Right renal pelvis (tissue), 4 donors: Measurements from ENCODE around the gene PVALEF. TPM values are rescaled to one million over a fixed set of nuclear protein-coding genes. Genes with fewer than 3 reads are reported as not detected.

Experiments
- DNase-seq, 4 donors: peaks; one replicate each; pipeline ENCODE4 v3.0.0-alpha.2; 2013; ENCODE audit warnings: low read depth in 4 of 4, low spot score in 3 of 4, missing footprints in 1 of 4
- polyA plus RNA-seq, 4 donors: library from polyadenylated mRNA; unstranded; fragments of 120-200 nt; gene quantifications; one replicate each; pipeline ENCODE4 v1.2.1, GENCODE V29; 2013; ENCODE audit not compliant: insufficient read length in 4 of 4

Gene PVALEF
- polyA plus RNA-seq, 4 donors: 0.13 to 0.39 (median 0.23) TPM; not detected in 1

DNA sequence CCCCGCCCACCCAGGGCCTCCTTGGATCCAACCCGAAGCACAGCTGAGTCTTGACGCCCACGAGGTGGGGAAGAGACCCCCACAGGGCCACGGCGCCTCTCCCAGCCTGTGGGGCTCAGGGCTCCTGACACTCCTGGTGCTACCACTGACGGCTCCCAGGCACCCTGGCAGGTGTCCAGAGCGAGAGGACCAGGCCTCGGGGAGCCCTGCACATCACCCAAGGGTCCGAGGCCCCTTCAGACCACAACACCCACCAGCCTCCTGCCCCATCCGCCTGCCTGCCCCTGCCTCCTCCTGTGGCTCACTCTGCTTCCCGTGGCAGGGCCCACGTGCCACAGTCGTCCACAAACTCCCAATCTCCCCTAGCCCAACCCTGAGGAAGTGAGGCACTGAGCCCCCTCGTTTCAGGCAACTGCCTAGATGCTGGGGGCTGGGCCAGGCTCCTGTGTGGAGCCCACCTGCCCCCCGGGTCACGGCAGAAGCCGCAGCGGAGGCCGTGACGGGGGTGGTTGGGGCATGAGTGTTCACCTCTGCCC lies 29.0 kb downstream of the PVALEF start:
- DNase-seq: no peak

DNA sequence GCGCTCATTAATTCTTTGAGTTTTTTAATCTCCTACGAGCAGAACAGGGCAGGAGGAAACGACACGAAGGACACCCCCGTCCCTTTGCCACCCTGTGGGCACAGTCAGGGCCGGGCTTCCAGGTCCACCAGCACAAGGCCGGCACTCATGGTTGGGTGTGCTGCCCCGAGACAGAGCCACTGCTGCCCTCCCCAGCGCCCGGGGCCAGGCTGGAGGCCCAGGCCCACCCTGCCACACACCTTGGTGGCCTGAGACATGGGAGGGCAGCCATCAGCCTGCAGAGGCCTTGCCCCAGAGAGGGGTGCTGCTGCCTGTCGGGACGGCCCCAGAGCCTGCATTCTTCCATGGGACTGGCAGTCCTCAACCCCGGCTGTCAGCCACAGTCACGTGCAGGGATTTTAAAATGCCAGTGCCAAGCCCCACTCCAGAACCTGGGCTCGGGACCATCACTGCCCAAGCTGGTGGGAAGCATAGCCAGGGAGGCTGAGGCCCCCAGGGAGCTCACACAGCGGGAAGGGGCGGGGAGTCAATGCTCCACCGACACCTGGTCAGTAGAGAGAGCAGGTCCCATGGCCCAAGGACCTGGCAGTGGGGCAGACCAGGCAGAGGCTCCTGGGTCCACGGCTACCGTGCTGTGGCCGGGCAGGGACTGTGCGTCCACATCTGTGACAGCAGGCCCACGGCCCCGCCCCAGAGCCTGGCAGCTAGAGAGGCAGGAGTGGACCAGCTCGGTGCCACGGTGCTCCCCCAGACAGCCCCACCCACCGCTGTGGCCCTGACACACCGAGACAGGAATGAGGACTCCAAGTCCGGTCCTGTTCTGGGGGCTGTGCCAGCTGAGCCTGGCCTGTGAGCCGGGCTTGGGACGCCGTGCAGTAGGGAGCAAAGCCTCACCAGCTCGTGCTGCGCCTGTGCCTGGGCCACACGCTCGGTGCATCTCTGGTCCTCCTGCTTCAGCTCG lies 29.9 kb downstream of the PVALEF start:
- no peak for DNase-seq

DNA sequence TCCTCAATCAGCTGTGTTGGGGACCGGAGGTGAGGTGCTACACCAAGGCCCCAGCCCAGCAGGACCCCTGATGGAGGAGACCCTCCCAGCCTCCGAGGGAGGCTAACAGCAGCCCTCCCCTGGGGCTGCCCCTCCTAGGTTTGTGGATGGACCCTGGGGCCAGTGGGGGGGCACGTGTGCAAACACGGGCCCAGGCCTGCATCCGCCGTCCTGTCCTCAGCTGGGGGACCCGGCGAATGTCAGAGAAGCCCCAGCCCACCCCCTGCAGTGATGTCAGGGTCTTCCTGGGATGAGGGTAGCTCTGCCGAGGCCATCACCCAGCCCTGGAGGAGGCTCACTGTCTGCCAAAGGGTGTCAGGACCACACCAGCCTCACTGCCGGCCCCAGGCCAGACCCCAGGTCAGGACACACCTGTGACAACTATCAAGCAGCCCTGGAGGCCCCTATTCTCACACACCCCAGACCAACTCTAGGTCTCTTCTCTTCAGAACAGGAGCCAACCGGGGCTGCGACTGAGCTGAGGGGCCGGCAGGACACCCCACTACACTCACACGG lies 30.7 kb downstream of the PVALEF start:
- DNase-seq: no peak

DNA sequence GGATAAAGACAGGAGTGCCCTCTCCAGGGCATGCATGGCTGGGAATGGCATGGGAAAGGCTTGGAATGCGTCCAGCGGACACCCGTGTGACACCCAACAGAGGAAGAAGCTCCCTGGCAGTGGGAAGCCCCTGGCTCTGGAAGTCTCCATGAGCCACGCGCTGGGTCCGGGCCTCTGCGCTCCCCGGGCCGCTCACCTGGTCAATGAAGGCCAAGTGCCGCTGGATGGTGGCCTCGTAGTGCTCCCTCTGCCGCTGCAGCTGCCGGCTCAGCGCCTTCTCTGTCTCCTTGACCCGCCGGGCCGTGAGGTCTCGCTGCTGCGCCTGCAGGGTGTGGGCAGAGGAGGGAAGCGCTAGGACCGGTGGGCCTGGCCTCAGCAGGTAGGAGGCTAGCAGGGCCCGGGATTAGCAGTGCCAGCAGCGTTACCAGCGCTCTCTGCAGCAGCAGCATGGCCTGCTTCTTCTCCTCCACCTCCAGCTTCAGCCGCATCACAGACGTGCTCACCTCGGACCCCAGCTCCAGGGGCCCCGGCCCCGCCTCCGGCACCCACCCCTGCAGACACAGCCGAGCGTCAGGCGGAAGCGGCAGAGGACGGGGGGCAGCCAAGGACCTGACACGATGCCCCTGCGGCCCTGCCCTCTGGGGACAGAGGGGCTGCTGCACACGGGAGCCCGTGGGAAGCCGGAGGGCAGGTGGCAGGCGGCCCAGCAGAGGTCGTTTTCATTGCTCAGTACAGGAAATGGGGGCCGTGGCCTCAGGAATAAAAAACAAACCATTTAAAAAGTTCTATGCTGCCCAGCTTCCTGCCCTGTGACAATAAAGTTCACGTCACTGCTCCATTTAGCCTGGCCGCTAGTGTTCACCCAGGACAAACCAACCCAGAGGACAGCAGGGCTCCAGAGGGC lies 31.4 kb downstream of the PVALEF start:
- no peak for DNase-seq

DNA sequence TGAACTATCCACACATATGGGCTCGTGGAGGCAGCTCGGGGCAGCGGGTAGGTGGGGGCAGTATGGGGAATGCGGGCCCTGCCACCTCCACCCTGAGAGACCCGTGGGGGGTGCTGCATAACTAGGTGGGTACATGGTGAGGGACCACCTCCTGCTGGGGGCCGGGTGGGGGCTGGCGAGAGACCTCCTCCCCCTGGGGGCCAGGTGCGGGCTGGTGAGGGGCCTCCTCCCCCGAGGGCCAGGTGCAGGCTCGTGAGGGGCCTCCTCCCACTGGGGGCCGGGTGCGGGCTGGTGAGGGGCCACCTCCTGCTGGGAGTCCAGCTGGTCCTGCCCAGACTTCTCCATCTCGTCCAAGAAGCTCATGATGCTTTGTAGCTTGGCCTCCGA lies 32.1 kb downstream of the PVALEF start:
- DNase-seq: no peak

DNA sequence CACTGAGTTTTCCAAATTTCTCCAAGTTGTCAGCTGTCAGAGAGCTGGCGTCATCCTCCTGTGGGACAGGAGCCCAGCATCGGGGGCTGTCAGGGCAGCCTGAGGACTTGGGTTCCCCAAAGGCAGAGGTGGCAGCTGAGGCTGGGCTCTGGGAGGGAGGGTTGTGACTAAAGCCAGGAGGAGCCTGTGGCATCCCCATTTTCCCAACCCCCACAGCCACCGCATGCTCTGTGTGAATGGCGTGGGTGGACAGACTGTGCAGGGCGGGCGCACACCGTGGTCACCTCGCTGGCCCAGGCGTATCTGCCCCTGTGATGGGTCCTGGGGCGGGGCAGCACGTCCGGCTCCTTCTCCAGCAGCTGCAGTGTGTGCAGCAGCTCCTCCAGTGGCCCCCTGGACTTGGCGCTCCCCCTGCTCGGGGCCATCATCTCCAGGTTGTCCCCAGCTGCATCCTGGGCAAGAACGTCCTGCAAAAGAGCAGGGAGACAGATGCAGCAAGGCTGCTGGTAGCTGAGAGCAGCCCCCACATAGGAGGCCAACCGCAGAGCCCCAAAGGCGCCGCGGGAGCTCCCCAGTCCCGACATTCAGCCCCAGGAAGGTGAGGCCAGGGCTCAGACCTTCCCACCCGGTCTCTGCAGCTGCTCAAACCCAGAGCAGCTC lies 32.7 kb downstream of the PVALEF start:
- no peak for DNase-seq

DNA sequence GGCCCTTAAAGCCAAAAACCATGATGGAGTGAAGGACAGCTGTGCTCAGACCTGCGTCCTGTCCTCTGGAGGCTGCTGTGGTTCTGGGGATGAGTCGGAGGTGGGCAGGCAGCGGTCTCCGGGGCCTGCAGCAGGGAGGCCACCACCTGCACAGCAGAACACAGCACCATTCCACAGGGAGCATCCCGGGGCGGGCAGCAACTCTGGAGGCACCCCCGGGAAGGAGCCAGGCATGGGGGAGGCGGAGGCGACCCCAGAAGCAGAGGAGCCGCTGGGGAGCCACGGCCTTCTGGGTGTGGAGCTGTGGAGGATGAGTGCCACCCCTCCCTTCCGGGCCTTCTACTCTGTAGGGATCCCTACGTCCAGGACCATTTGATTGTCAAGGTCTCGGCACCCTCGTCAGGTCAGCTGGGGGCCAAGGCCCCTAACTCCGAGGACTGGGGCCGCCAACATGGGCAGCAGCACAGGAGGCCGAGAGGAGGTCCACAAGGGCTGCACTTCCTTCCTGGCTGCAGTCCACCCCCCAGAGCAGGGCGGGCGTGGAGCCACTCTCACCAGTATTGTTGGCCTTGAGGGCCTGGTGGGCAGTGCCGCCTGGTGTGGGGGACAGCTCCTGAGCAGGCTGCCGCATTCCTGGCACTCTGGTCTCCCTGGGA lies 33.6 kb downstream of the PVALEF start:
- DNase-seq: no peak

DNA sequence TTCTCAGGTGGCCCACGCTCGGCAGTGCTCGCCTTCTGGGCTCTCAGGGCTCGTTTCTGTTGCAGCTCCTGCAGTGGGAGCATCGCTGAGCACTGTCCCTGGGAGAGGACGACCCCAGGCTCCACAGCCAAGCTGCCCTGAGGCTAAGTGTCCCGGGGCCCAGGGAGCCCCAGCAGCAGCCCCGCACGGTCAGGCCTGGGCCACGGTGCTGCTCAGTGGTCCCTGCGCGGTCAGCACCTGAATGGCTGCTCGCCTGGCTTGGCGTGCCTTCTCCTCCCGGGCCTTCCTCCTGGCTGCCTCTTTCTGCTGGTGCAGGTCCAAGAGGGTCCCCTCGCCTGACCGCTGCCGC lies 34.1 kb downstream of the PVALEF start:
- no peak for DNase-seq

DNA sequence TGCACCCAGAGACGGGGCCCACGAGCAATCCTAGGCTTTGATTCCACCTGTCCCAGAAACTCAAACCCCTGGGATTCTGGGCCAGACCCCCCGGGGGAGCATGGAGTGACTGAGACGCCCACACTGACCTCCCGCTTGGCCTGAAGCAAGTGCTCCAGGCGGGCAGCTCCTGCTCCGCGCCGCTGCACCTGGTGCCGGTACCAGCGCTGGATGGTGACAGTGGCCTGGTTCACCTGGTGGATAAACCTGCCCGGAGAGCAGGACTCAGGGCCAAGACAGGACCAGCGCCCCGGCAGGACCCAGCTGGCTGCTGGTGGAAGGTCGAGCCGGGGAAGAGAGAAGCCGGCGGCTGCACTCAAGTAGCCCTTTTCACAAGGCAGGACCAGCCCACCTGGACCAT lies 34.9 kb downstream of the PVALEF start:
- DNase-seq: no peak

DNA sequence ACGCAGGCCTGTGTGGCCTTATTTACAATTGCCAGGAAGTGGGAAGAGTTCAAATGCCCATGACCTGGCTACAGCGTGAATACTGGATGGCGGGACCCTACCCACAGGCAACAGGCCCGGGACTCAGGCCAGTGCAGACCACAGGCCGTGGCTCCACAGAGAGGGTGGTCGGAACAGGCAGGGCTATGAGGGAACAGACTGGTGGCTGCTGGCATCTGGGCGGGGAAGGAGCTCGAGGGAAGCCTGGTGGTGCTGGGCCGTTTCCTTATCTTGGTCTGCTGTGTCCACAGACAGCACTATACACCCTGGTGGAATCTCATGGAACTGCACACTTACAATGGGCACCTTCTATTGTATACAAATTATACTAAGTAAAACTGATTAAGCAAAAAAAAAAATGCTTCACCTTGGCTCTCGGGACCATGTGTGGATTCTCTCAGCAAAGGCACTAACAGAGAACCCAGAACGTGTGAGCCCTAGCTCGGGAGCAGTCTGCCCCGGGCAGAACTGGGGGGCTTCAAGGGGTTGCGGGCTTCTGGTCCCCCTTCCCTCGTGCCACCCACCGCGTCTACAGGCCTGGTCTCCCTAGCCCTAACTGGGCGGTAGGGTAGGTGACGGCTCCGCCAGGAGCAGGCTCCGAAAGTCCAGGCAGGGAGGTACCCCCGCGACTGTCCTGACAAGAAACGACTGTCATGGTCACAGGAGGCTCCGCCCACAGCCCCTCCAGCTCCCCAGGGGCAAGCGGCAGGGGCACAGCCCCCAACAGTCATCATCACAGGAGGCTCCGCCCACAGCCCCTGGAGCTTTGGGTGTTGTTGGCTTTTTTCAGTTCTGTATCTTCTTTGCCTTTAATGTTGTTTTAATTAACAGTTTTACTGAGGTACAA lies 35.6 kb downstream of the PVALEF start:
- no peak for DNase-seq

DNA sequence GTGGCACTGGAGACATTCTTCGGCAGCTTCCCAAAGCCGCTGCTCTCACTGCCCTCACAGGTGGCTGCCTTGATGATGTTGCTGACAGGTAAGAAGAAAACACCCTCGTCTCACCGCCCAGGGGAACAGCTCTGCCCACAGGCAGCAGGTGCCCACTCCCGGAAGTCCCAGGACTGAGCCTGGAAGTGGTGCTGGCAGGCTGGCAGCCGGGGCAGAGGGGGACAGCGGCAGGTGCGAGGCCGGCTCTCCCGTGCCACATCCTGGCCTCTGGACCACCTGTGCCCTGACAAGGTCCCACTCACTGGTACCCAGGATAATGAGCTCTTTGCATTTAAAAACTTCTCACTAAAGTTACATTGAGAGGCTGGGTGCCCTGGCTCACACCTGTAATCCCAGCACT lies 37.0 kb downstream of the PVALEF start:
- DNase-seq: no peak

DNA sequence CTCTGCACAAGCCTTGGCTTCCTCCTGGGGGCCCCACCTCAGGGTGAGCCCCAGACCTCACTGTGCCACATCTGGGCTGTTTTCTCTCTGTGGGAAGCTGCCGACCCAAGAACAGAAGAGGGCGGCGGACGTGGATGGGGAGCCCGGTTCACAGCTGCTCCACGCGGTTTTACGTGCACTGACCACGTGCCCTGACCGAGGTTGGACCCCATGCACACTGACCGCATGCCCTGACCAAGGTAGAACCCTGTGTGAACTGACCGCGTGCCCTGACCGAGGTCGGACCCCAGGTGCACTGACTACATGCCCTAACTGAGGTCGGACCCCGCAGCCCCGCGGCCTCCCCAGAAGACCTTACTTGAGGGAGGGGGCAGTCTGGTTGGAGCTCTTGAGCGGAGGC lies 37.8 kb downstream of the PVALEF start:
- DNase-seq: no peak

DNA sequence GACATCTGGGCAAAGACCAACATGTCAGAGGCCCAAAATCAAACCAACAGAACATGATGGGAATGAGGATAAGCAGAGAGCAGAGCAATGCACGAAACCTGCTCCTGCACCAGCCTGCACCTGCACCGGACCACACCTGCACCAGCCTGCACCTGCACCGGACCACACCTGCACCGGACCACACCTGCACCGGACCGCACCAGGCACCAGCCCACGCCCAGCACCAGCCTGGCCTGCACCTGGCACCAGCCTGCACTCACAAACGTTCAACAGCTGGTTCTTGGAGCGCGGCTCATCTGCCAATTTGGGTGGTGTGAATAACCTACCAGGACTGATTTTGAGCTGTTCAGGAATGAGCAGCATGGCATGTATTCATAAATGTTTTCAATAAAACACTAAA lies 39.3 kb downstream of the PVALEF start:
- DNase-seq: no peak

DNA sequence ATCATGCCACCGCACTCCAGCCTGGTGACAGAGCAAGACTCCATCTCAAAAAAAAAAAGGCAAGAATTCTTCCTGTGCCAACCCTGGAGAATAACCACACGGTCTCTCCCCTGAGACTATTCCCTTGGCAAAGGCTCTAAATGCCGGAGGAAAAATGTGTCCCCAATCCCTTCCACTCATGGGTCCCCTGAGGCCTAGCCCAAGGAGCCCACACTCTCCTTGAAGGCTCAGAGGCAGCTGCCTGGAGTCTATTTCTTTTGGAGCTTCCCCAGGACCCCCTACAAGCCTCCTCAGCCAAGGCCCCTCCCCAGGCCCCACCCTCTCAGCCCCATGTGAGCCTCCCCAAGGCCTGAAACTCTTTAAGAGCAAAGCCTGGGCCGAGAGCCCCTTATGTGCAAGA lies 40.9 kb downstream of the PVALEF start:
- DNase-seq: no peak

DNA sequence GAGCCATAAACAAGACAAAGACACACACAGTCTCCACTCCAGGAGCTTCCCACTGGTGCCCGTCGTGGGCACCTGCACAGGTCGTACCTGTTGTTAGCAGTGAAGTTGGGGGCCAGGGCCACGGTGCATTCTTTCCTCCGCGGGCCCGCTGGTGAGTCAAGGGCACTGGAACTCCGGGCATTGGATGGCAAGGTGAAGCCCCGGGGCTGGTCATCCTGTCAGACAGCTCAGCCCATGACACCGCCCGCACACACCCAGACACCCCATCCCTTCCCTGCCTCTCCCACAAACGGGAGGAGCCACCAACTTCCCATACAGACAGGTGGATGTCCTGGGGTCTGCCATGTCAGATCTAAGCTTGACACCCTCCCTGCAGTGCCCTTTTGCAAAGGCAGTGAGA lies 41.4 kb downstream of the PVALEF start:
- DNase-seq: no peak

DNA sequence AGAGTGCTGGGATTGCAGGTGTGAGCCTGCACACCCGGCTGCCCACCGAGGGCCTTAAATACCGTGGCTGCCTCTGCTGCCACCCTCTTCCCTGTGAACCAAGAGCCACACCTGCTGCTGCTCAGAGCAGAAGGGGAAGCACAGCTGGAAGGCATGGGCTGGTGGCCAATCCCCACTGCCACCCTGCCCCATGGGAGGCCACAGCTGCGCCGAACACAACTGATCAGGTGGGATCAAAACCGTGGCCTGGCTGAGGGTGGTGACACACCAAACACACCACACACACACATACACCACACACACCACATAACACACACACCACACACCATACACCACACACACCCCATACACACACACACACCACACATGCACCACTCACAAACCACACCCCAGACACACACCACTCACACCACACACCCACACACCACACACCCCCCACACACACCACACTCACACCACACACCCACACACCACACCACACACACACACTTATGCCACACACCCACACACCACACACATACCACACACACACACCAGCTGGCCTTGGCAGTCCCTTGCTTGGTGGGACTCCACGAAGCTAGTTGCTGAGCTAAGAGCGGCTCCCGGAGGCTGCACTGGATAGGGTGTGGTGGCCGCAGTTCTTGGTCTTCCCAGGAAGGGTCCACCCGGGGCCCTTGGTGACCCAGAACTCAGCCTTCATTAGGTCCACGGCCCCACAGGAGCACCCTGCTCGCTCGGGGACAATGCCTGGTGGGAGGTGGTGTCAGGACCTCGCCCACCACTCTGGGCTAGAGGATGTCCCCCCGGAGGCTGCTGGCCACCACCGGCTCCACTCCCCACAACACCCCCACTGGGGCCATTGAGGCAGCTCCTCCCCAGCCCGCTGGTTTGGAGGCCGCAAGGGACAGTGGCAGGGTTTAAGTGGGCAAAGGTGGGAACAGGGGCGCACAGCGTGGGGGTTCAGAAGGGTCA lies 42.6 kb downstream of the PVALEF start:
- DNase-seq: no peak

DNA sequence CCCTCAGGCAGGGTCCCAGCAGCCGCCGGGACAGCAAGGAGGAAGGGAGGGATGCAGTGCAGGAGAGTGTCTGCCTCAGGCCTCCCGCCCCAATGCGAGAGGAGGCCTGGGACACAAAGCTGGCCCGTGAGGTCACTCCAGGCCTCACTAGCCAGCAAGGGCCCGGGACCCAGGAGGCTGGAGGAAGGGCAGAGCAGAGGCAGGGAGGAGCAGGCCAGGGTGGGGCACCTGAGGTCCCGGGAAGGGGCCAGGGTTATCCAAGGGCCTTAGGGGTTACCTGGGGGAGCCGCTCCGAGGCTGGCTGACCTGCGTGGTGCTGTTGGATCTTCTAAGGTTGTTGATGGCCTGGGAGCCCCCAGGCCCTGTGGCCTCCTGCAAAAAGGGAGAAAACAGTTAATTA lies 43.3 kb downstream of the PVALEF start:
- DNase-seq: no peak

DNA sequence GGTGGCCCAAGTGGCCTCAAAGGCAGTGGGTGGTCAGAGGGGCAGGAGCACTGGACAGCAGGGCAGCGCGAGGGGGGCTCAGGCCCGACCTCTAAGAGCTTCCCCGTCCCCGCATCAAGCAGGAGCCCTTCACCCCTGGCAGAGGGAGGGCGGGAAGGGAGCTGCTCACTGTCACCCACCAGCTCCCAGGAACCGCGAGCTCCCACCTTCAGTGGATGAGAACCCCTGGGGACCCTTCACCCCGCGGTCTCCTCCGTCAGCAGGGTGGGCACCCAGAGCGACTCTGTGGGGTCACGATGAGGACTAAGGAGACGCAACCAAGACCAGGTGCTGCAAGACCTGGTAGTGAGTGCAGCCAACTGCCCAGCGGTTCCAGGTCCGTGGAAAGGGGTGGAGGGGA lies 43.8 kb downstream of the PVALEF start:
- DNase-seq: no peak
